Measurements from ENCODE around the gene CFAP119. TPM values are rescaled to one million over a fixed set of nuclear protein-coding genes. Genes with fewer than 3 reads are reported as not detected.

The CFAP119 gene
- polyA plus RNA-seq, 1 donor from 2014 or later = 17.0 TPM

GRCh38 chr16:30736995-30737793 is 24.7 kb downstream of the CFAP119 start:
- no peak overlapping the region for H3K4me3 ChIP-seq (ENCODE audit: low read length)
- no peaks in the 10 kb centered on the region for H3F3A ChIP-seq (ENCODE audit: insufficient read depth, low read length, poor library complexity, severe bottlenecking)
- peaks cover 5% of the 10 kb centered on the region for H3K36me3 ChIP-seq (ENCODE audit: insufficient read depth, low read length)
- no peaks in the 10 kb centered on the region for H3K79me2 ChIP-seq (replicated peaks; ENCODE audit: insufficient read depth, low read length)
- TF ChIP-seq POLR2AphosphoS5 (IDR thresholded peaks at IDR 0.05) (peak; percentile 4), MXI1 (conservative IDR thresholded peaks at IDR 0.05; ENCODE audit: poor library complexity, severe bottlenecking) (no peak), TAF1 (IDR thresholded peaks at IDR 0.05; ENCODE audit: low read depth) (no peak)
- no peak overlapping the region for H3K9ac ChIP-seq (ENCODE audit: low read length)
- H3K27ac ChIP-seq (ENCODE audit: low read length) = no peak overlapping the region
- no peaks in the 10 kb centered on the region for H4K20me1 ChIP-seq (ENCODE audit: insufficient read depth)
- H3K27me3 ChIP-seq (ENCODE audit: insufficient read depth, low read depth, low read length) = no peaks in the 10 kb centered on the region
- no peak overlapping the region for H2AFZ ChIP-seq (ENCODE audit: low read depth, low read length)
- H3K9me3 ChIP-seq (ENCODE audit: low read length) = no peaks in the 10 kb centered on the region
- H3K4me2 ChIP-seq (ENCODE audit: low read length) = no peak overlapping the region
- H3K9me2 ChIP-seq (ENCODE audit: insufficient read depth, low read length) = no peaks in the 10 kb centered on the region

- Histone ChIP-seq H3K36me3 (ENCODE audit: insufficient read depth, low read length) (peaks cover 9% of the 10 kb centered on the region), H3K27ac (ENCODE audit: low read length) (no peak overlapping the region), H3K9me3 (ENCODE audit: low read length) (no peaks in the 10 kb centered on the region), H3K27me3 (ENCODE audit: insufficient read depth, low read depth, low read length) (no peaks in the 10 kb centered on the region), H3K9ac (ENCODE audit: low read length) (no peak overlapping the region), H2AFZ (ENCODE audit: low read depth, low read length) (no peak overlapping the region), H3K9me2 (ENCODE audit: insufficient read depth, low read length) (no peaks in the 10 kb centered on the region), H3K4me2 (ENCODE audit: low read length) (no peak overlapping the region), H4K20me1 (ENCODE audit: insufficient read depth) (no peaks in the 10 kb centered on the region), H3K79me2 (replicated peaks; ENCODE audit: insufficient read depth, low read length) (no peaks in the 10 kb centered on the region), H3K4me3 (ENCODE audit: low read length) (no peak overlapping the region), H3F3A (ENCODE audit: insufficient read depth, low read length, poor library complexity, severe bottlenecking) (no peaks in the 10 kb centered on the region)
- TF ChIP-seq POLR2AphosphoS5 (IDR thresholded peaks at IDR 0.05) = no peak
- TF ChIP-seq REST (IDR thresholded peaks at IDR 0.05; ENCODE audit: borderline replicate concordance) = no peak
- TF ChIP-seq RAD21 (conservative IDR thresholded peaks at IDR 0.05) = no peak
- no peak for TF ChIP-seq SMC3 (conservative IDR thresholded peaks at IDR 0.05; ENCODE audit: poor library complexity)
- TF ChIP-seq CTCF (IDR thresholded peaks at IDR 0.05; ENCODE audit: poor library complexity, severe bottlenecking) = no peak
- TF ChIP-seq MXI1 (conservative IDR thresholded peaks at IDR 0.05; ENCODE audit: poor library complexity, severe bottlenecking) = no peak
- no peak for TF ChIP-seq EZH2 (IDR thresholded peaks at IDR 0.05; ENCODE audit: borderline replicate concordance, insufficient read depth, low read length, poor library complexity, severe bottlenecking)
- no peak for TF ChIP-seq TAF1 (IDR thresholded peaks at IDR 0.05; ENCODE audit: low read depth)
- no peak for TF ChIP-seq EP300 (conservative IDR thresholded peaks at IDR 0.05; ENCODE audit: poor library complexity, severe bottlenecking)
These were observed 30.5 kb downstream of the CFAP119 start for GRCh38 chr16:30731411-30731810.

Data from neural cell (in vitro differentiated cells).